ENCODE measurements around the gene F8. TPM values are rescaled to one million over a fixed set of nuclear protein-coding genes. Genes with fewer than 3 reads are reported as not detected.

Gene F8
- total RNA-seq, 1 donor from 2014 or later, result 5.2 TPM

Other genes with a start within 250 kb of the F8 start
- gene MPP1, start 217.2 kb downstream of the F8 start, total RNA-seq, result 6.6 and 17.2 TPM in 2 replicates
- not detected in 2 replicates for gene SMIM9, start 188.1 kb downstream of the F8 start, total RNA-seq
- 4.0 and 8.8 TPM in 2 replicates for gene F8A1, start 136.4 kb downstream of the F8 start, total RNA-seq
- gene FUNDC2, start 4.1 kb upstream of the F8 start, total RNA-seq, result 39.9 and 59.4 TPM in 2 replicates
- 9.4 and 10.2 TPM in 2 replicates for gene CMC4, start 48.4 kb upstream of the F8 start, total RNA-seq
- 4.2 and 5.2 TPM in 2 replicates for gene MTCP1, start 48.4 kb upstream of the F8 start, total RNA-seq
- gene BRCC3, start 48.8 kb upstream of the F8 start, total RNA-seq, result 17.7 and 40.6 TPM in 2 replicates
- gene VBP1, start 193.7 kb upstream of the F8 start, total RNA-seq, result 59.4 and 109 TPM in 2 replicates
- gene RAB39B, start 241.8 kb upstream of the F8 start, total RNA-seq, result under 0.01 and 0.35 TPM in 2 replicates